Ectodermal cell (in vitro differentiated cells): ENCODE data around the gene CARS2.
A peak's percentile ranks its signal among the peaks of the same experiment; 100 is the strongest.

Experiments used
- H3K27ac ChIP-seq: 2 replicates; pipeline ENCODE4 v1.7.0; 2013; ENCODE audit warnings: mild to moderate bottlenecking, low read depth, low read length; ENCODE audit not compliant: insufficient read depth, poor library complexity, severe bottlenecking
- H3K27me3 ChIP-seq: 2 replicates; pipeline ENCODE4 v1.7.0; 2013; ENCODE audit warnings: mild to moderate bottlenecking, low read length; ENCODE audit not compliant: insufficient read depth, control insufficient read depth, poor library complexity, severe bottlenecking
- H3K36me3 ChIP-seq: one replicate; pipeline ENCODE4 v1.7.0; 2013; ENCODE audit warnings: low read length; ENCODE audit not compliant: control insufficient read depth, insufficient read depth
- H3K4me1 ChIP-seq: one replicate; pipeline ENCODE4 v1.7.0; 2013; ENCODE audit warnings: low read length; ENCODE audit not compliant: control insufficient read depth, insufficient read depth
- H3K4me3 ChIP-seq: 2 replicates; pipeline ENCODE4 v1.7.0; 2013; ENCODE audit warnings: low read depth, low read length, control low read depth; ENCODE audit not compliant: insufficient read depth
- H3K9me3 ChIP-seq: 2 replicates; pipeline ENCODE4 v1.7.0; 2013; ENCODE audit warnings: mild to moderate bottlenecking, low read length, moderate library complexity; ENCODE audit not compliant: control insufficient read depth
- WGBS, 2 experiments: methylation state at CpG; one replicate each; pipeline ENCODE4 v1.1.7; 2013; ENCODE audit warnings: missing lambda C conversion rate in 2 of 2; 5-methylcytosine and 5-hydroxymethylcytosine counted together

The CARS2 gene

DNA sequence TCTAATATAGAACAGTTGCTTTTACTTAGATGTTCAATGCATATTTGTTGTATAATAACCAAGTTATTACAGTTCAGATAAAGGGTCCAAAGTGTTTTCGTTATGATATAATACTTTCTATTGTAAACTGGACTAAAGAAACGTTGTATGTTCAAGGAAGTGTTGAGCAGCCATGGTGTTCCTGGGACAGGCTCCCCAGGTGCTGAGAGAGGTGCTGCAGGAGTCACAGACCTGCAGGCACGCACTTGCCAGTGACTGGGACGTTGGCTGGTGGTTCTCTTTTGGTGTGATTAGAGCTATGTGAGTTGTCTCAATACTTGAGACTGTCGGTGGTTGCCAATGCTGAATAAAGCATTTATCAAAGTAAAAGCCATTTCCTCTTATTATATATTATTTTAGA, 17.1 kb upstream of the CARS2 start:
- Histone ChIP-seq H3K36me3 (peaks cover 13% of the 10 kb centered on the region), H3K4me3 (no peak overlapping the region), H3K27me3 (no peaks in the 10 kb centered on the region), H3K9me3 (no peaks in the 10 kb centered on the region), H3K4me1 (peaks cover 2% of the 10 kb centered on the region), H3K27ac (no peak overlapping the region)
- 90 to 94% methylated on average over 4 of the region's 5 CpGs for WGBS, 2 experiments

DNA sequence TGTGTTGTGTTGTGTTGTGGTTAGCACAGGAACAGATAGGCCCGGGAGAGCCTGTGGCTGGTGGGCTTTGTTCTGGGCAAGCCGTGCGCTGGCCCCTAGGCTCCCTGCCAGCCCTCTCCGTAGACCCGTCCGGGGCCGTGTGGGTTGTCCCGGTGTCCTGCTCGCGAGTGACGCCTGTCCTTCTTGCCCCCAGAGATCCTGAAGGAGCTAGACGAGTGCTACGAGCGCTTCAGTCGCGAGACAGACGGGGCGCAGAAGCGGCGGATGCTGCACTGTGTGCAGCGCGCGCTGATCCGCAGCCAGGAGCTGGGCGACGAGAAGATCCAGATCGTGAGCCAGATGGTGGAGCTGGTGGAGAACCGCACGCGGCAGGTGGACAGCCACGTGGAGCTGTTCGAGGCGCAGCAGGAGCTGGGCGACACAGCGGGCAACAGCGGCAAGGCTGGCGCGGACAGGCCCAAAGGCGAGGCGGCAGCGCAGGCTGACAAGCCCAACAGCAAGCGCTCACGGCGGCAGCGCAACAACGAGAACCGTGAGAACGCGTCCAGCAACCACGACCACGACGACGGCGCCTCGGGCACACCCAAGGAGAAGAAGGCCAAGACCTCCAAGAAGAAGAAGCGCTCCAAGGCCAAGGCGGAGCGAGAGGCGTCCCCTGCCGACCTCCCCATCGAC, 13.3 kb upstream of the CARS2 start:
- WGBS, 2 experiments, result 96 to 97% methylated on average over 61 of the region's 61 CpGs
- Histone ChIP-seq H3K27ac (no peak overlapping the region), H3K36me3 (peaks cover 13% of the 10 kb centered on the region), H3K4me3 (no peak overlapping the region), H3K4me1 (peaks cover 9% of the 10 kb centered on the region), H3K27me3 (no peaks in the 10 kb centered on the region), H3K9me3 (no peaks in the 10 kb centered on the region)

DNA sequence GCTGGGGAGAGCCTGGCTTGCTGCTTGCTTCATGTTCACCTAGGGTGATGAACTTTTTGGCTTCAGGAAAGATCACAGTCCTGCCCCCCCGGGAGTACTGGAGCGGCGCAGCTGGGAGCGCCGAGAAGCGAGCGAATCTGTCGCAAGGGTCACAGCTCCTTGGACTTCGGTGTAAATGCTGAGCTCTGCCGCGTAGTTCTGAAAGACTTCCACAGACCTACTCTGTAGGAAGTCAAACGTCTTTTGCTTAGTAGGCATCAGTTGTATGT, 10.3 kb upstream of the CARS2 start:
- Histone ChIP-seq H3K27me3 (no peaks in the 10 kb centered on the region), H3K27ac (peak overlapping the region; percentile 67), H3K4me1 (peaks cover 9% of the 10 kb centered on the region), H3K4me3 (peak overlapping the region; percentile 99), H3K9me3 (no peaks in the 10 kb centered on the region), H3K36me3 (peaks cover 13% of the 10 kb centered on the region)
- WGBS, 2 experiments, result 1 to 2% methylated on average over 12 of the region's 12 CpGs

DNA sequence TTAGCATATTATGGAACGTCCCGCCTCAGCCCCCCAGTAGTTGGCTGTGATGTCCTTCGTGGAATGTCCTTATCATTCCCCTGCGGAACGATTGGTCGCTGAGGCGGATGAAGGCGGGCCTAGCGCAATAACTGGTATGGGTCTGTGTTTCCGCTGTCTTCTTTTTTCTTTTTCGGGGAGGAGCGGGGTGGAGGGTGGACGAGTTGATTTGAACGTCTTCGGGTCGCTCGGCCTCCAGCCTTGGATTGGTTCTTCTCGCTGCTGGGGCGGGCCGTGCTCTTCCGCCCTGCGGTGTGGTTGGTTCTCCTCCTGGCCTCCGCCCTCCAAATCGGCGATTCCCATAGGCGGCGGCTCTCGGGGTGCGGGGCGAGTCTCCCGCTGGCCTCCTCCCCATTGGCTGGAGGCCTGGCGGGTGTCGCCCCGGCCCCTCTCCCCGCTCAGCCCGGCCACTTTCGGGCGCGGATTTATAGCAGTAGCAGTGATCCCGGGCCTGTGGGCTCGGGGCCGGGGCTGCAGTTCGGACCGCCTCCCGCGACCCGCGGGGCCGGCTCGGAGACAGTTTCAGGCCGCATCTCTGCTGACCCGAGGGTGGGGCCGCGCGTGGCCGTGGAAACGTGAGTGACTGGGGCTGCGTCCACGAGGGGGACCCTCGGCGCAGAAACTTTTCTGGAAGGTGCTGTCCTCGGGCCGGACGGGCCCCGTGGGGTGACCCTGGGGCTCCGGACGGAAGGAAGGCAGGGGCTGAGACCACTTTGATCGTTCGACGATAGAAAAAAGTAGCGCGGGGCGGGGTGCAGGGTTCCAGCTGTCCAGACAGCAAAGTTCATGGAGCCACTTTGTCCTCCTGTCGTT, 9.7 kb upstream of the CARS2 start:
- peak overlapping the region; percentile 99 for H3K4me3 ChIP-seq
- H3K27me3 ChIP-seq, result no peaks in the 10 kb centered on the region
- H3K36me3 ChIP-seq, result peaks cover 7% of the 10 kb centered on the region
- peaks cover 9% of the 10 kb centered on the region for H3K4me1 ChIP-seq
- H3K27ac ChIP-seq, result peak overlapping the region; percentile 84
- no peaks in the 10 kb centered on the region for H3K9me3 ChIP-seq
- 0 to 1% methylated on average over 74 of the region's 74 CpGs for WGBS, 2 experiments

DNA sequence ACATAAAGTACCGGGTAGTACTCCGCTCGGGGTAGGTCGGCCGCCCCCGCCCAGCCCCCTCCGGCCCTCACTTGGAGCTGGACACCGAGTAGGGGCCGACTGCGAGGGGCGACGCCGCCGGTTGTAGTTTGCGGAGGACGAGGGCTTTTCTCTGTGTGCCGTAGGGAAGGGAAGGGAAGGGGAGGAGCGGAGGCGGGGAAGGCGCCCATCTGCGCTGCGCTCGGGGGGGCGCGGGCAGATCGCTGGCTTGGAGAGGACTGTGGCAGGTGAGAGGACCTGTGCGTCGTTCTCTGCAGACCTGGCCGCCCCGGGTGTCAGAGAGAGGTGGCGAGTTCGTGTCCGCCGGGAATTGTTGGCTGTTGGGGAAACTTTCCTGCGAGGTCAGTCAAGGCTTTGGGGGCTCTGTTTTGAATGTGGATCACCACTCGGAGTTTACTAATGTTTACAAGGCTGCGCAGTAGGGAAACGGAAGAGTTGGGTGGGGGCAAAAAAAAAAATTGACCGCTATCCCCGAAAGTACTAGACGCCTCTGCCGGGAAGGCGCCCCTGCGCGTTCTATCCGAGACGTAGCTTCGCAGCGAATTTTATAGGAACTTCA, 9.0 kb upstream of the CARS2 start:
- WGBS, 2 experiments, result 1% methylated on average over 49 of the region's 49 CpGs
- H3K4me1 ChIP-seq, result peaks cover 9% of the 10 kb centered on the region
- peaks cover 6% of the 10 kb centered on the region for H3K36me3 ChIP-seq
- H3K4me3 ChIP-seq, result peak overlapping the region; percentile 87
- H3K27me3 ChIP-seq, result no peaks in the 10 kb centered on the region
- H3K27ac ChIP-seq, result peak overlapping the region; percentile 84
- no peaks in the 10 kb centered on the region for H3K9me3 ChIP-seq

- 1% methylated on average over 86 of the region's 86 CpGs for whole genome bisulfite sequencing, 2 experiments
- Histone ChIP-seq H3K9me3 (no peaks in the 10 kb centered on the region), H3K4me1 (peaks cover 9% of the 10 kb centered on the region), H3K27ac (peak overlapping the region; percentile 84), H3K4me3 (peak overlapping the region; percentile 87), H3K36me3 (peaks cover under 1% of the 10 kb centered on the region), H3K27me3 (no peaks in the 10 kb centered on the region)
Observed at GRCh38 chr13:110713981-110714796, 8.3 kb upstream of the CARS2 start.

GRCh38 chr13:110713642-110713952, 7.7 kb upstream of the CARS2 start, which contains the start of gene ING1:
ING1 (plus strand) TSS chr13:110713700; CDS start chr13:110714150, 450 bp downstream.
- H3K4me1 ChIP-seq, result peaks cover 9% of the 10 kb centered on the region
- whole genome bisulfite sequencing, 2 experiments, result 0 to 1% methylated on average over 45 of the region's 45 CpGs
- H3K36me3 ChIP-seq, result no peaks in the 10 kb centered on the region
- peak within 1 kb of the TSS; percentile 100 for H3K27ac ChIP-seq
- no peaks in the 10 kb centered on the region for H3K27me3 ChIP-seq
- no peaks in the 10 kb centered on the region for H3K9me3 ChIP-seq
- peak within 1 kb of the TSS; percentile 87 for H3K4me3 ChIP-seq

DNA sequence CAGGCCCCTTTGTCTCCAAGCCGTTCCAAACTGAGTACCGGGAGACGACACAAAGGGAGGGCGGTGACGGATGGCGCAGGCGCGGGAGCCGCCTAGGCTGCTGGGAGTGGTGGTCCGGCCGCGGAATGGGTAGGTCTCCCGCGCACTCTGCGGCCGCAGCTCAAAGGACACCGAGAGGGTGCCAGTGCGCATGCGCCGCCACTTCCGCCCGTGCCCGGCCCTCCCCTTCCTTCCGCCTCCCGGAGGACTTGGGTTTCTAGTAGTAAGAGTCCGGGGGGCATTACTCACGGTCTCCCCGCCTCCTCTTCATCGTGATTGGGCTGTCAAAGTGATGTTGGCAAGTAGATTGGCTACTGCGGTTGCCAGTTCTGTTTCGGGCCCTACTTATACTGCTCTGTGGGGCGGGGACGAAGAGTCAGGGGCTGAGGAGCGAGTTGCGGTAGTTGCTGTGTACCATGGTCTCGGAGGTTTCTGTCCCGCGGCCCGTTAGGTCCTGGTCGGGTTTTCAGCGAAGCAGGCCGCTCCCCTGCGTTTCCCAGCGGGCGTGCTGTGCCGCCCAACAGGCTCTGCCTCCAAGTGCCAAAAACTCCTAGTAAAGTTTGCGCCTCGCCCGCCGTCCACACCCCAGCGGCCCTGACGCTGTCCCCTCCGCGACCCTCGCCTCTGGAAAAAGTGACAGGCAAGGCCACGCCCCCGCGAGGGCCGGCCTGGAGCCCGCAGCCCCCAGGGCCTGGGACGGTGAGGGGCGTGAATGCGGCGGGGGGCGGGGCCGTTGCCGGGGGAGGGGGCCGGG, 7.1 kb upstream of the CARS2 start:
- Histone ChIP-seq H3K27ac (peak overlapping the region; percentile 100), H3K9me3 (no peaks in the 10 kb centered on the region), H3K36me3 (no peaks in the 10 kb centered on the region), H3K27me3 (no peaks in the 10 kb centered on the region), H3K4me3 (peak overlapping the region; percentile 87), H3K4me1 (peaks cover 8% of the 10 kb centered on the region)
- 0% methylated on average over 68 of the region's 68 CpGs for WGBS, 2 experiments

DNA sequence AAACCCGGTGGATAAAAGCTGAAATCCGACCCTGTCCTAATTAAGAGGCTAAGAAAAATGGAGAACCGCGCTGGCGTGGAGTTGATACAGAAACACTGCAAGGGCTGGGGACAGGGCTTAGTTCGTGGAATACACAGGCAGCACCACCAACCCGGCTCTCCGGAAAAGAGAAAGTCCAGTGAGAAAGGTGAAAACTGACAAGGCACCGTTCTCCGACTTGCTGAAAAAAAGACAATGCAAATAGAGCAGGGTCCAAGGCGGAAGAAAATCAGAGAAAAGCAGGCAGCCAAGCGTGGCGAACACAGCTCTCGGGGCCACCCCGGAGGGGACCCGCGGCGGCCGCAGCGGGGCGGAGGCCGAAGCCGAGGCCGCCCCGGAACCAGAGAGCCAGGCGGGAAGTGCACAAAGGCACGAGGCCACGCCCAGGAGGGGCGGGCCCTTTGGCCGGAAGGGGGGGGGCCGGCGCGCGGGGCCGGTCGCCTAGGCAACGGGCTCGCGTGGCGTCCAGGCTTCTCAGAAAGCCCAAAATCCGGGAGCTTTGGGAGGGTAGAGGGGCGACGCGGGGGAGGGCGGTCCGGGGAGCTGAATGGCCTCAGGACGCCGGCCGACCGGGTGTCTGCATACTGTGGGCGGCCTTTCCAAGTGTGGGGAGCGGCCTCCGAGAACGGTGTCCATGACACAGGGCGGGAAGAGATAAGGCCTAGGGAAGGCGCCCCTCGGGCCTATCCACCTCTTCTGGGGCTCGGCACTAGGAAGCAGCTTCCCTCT, 6.3 kb upstream of the CARS2 start:
- Histone ChIP-seq H3K4me1 (peaks cover under 1% of the 10 kb centered on the region), H3K9me3 (no peaks in the 10 kb centered on the region), H3K27me3 (no peaks in the 10 kb centered on the region), H3K27ac (peak overlapping the region; percentile 100), H3K36me3 (no peaks in the 10 kb centered on the region), H3K4me3 (peak overlapping the region; percentile 87)
- WGBS, 2 experiments, result 1% methylated on average over 58 of the region's 58 CpGs
